ENCODE data around the gene NFIA. TPM values are rescaled to one million over a fixed set of nuclear protein-coding genes. Genes with fewer than 3 reads are reported as not detected.
A peak's percentile ranks its signal among the peaks of the same experiment; 100 is the strongest.

The NFIA gene
- polyA plus RNA-seq, 3 donors: 1.4 to 5.3 (median 2.4) TPM

GRCh38 chr1:61404597-61405376 lies 322.4 kb downstream of the NFIA start:
- peaks cover 0 to 23% of the 10 kb centered on the region in 2 donors for H3K36me3 ChIP-seq (replicated peaks in 1 of 2; ENCODE audit: control insufficient read depth in 1 of 2, insufficient read depth in 2 of 2, low read length in 2 of 2)
- H3K9me3 ChIP-seq (replicated peaks in 1 of 2; ENCODE audit: control insufficient read depth in 1 of 2, insufficient read depth in 1 of 2, low read length in 2 of 2): no peaks in the 10 kb centered on the region
- no peaks in the 10 kb centered on the region for H3K79me2 ChIP-seq (ENCODE audit: insufficient read depth, low read length)
- Mint-ChIP-seq H3K4me1 (peaks cover 18% of the 10 kb centered on the region), H3K36me3 (peaks cover 17 to 32% of the 10 kb centered on the region in 2 donors), H3K27ac (peak overlapping the region in 5 of 7 donors; percentile 50 to 94 (median 86)), H3K9me3 (peaks cover 0 to 1% (median 0%) of the 10 kb centered on the region in 7 donors), H3K27me3 (ENCODE audit: low read depth in 3 of 3) (peaks cover 0 to 2% (median 0%) of the 10 kb centered on the region in 3 donors), H3K4me3 (no peak overlapping the region)
- no peaks in the 10 kb centered on the region for H3K27me3 ChIP-seq (ENCODE audit: control insufficient read depth in 2 of 2, insufficient read depth in 2 of 2, low read length in 2 of 2)
- H3K4me2 ChIP-seq (replicated peaks; ENCODE audit: extremely low read depth, low read length, poor library complexity, severe bottlenecking): peak overlapping the region; percentile 72
- H4K20me1 ChIP-seq (ENCODE audit: insufficient read depth, low read length): no peaks in the 10 kb centered on the region
- H3K4me1 ChIP-seq (ENCODE audit: control insufficient read depth in 1 of 2, insufficient read depth in 2 of 2, low read length in 2 of 2): peaks cover 8 to 14% of the 10 kb centered on the region in 2 donors
- no peak overlapping the region for H3K4me3 ChIP-seq (replicated peaks in 1 of 3; ENCODE audit: low read depth in 2 of 3, low read length in 3 of 3)
- DNase-seq: no peak
- peak overlapping the region; percentile 17 for H3K9ac ChIP-seq (ENCODE audit: insufficient read depth, low read length, poor library complexity, severe bottlenecking)
- H2AFZ ChIP-seq (ENCODE audit: insufficient read depth, low read depth, low read length, poor library complexity, severe bottlenecking): no peak overlapping the region
- TF ChIP-seq CTCF (IDR thresholded peaks at IDR 0.05): no peak
- peak overlapping the region in 1 of 2 donors; percentile 71 for H3K27ac ChIP-seq (ENCODE audit: low read depth in 1 of 2, low read length in 2 of 2)
- intact Hi-C loops (cut with micrococcal nuclease): no loop called here
- WGBS (ENCODE audit: insufficient coverage): no CpG with 5 or more reads among the region's 4 CpGs

GRCh38 chr1:61406467-61406866 lies 324.1 kb downstream of the NFIA start:
- 100% methylated on average over 9 of the region's 10 CpGs for WGBS (ENCODE audit: insufficient coverage)
- H3K36me3 ChIP-seq (replicated peaks in 1 of 2; ENCODE audit: control insufficient read depth in 1 of 2, insufficient read depth in 2 of 2, low read length in 2 of 2): peaks cover 0 to 26% of the 10 kb centered on the region in 2 donors
- no peak for TF ChIP-seq CTCF (IDR thresholded peaks at IDR 0.05)
- no peak overlapping the region for H3K4me3 ChIP-seq (replicated peaks in 1 of 3; ENCODE audit: low read depth in 2 of 3, low read length in 3 of 3)
- no peaks in the 10 kb centered on the region for H4K20me1 ChIP-seq (ENCODE audit: insufficient read depth, low read length)
- peaks cover 0 to 1% (median 0%) of the 10 kb centered on the region in 7 donors for H3K9me3 Mint-ChIP-seq
- DNase-seq: no peak
- intact Hi-C loops (cut with micrococcal nuclease): no loop called here
- peaks cover 17 to 35% of the 10 kb centered on the region in 2 donors for H3K36me3 Mint-ChIP-seq
- H3K27me3 Mint-ChIP-seq (ENCODE audit: low read depth in 3 of 3): peaks cover 0 to 4% (median 0%) of the 10 kb centered on the region in 3 donors
- H3K4me1 ChIP-seq (ENCODE audit: control insufficient read depth in 1 of 2, insufficient read depth in 2 of 2, low read length in 2 of 2): peaks cover 8 to 14% of the 10 kb centered on the region in 2 donors
- H2AFZ ChIP-seq (ENCODE audit: insufficient read depth, low read depth, low read length, poor library complexity, severe bottlenecking): no peak overlapping the region
- no peak overlapping the region for H3K4me3 Mint-ChIP-seq
- no peak overlapping the region for H3K4me2 ChIP-seq (replicated peaks; ENCODE audit: extremely low read depth, low read length, poor library complexity, severe bottlenecking)
- H3K27ac Mint-ChIP-seq: peak overlapping the region in 1 of 7 donors; percentile 26
- H3K27me3 ChIP-seq (ENCODE audit: control insufficient read depth in 2 of 2, insufficient read depth in 2 of 2, low read length in 2 of 2): no peaks in the 10 kb centered on the region
- H3K27ac ChIP-seq (ENCODE audit: low read depth in 1 of 2, low read length in 2 of 2): no peak overlapping the region
- no peak overlapping the region for H3K9ac ChIP-seq (ENCODE audit: insufficient read depth, low read length, poor library complexity, severe bottlenecking)
- no peaks in the 10 kb centered on the region for H3K79me2 ChIP-seq (ENCODE audit: insufficient read depth, low read length)
- H3K4me1 Mint-ChIP-seq: peaks cover 18% of the 10 kb centered on the region
- H3K9me3 ChIP-seq (replicated peaks in 1 of 2; ENCODE audit: control insufficient read depth in 1 of 2, insufficient read depth in 1 of 2, low read length in 2 of 2): no peaks in the 10 kb centered on the region
